Measurements from ENCODE around the gene OR1F1.

DNA sequence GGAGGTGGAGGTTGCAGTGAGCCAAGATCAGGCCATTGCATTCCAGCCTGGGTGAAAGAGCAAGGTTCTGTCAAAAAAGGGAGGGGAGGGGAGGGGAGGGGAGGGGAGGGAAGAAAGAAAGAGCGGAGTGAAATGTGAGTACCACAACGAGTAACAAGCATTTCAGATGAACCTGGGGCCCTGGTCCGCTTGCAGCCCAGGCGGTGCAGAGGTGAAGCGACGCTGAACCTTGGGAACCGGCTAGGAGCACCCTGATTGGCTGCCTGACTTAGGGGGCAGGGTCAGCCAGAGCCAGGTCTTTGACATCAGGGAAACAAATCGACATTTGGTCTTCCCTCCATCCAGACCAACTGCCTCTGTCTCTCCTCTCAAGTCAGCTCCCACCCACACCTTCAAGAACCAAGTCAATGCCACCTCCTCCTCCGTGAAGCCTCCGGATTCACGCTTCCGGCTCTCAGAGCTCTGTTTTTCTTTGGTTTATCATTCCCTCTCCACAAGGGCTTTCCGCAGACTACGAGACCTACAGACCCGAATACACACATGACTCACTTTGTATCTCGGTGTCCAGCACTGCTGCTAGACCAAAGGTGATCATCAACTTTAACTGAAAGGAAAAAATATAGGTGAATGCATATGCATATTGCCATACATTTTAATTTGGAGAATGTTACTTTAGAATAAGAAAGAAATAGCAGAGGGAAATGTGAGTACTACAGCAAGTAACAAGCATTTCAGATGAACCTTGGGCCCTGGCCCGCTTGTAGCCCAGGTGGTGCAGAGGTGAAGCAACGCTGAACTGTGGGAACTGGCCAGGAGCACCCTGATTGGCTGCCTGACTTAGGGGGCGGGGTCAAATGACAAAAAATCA is 19.3 kb downstream of the OR1F1 start:
- TF ChIP-seq, protein P1, sequence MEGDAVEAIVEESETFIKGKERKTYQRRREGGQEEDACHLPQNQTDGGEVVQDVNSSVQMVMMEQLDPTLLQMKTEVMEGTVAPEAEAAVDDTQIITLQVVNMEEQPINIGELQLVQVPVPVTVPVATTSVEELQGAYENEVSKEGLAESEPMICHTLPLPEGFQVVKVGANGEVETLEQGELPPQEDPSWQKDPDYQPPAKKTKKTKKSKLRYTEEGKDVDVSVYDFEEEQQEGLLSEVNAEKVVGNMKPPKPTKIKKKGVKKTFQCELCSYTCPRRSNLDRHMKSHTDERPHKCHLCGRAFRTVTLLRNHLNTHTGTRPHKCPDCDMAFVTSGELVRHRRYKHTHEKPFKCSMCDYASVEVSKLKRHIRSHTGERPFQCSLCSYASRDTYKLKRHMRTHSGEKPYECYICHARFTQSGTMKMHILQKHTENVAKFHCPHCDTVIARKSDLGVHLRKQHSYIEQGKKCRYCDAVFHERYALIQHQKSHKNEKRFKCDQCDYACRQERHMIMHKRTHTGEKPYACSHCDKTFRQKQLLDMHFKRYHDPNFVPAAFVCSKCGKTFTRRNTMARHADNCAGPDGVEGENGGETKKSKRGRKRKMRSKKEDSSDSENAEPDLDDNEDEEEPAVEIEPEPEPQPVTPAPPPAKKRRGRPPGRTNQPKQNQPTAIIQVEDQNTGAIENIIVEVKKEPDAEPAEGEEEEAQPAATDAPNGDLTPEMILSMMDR (IDR thresholded peaks at IDR 0.05; ENCODE audit: insufficient read depth, low read depth, low read length) = no peak
- TF ChIP-seq EZH2 (IDR thresholded peaks at IDR 0.05; ENCODE audit: insufficient read depth, low read length) = no peak

Measured in astrocyte (in vitro differentiated cells and primary cell).